Measurements from ENCODE around the gene CNIH2. TPM values are rescaled to one million over a fixed set of nuclear protein-coding genes. Genes with fewer than 3 reads are reported as not detected.
A peak's percentile ranks its signal among the peaks of the same experiment; 100 is the strongest.

CNIH2 gene
- total and polyA plus RNA-seq, 9 of the 15 experiments (the other 6 are each of a cell fraction or from before 2014, with no cell fraction given): 0.26 to 0.89 (median 0.40) TPM; not detected in 4

- TF ChIP-seq ZNF318 (IDR thresholded peaks at IDR 0.05; ENCODE audit: borderline replicate concordance in 1 of 2, low read depth in 1 of 2): no peak
- TF ChIP-seq PCBP1 (IDR thresholded peaks at IDR 0.05; ENCODE audit: low read depth, low read length, poor library complexity, severe bottlenecking): no peak
- TF ChIP-seq, protein P1, sequence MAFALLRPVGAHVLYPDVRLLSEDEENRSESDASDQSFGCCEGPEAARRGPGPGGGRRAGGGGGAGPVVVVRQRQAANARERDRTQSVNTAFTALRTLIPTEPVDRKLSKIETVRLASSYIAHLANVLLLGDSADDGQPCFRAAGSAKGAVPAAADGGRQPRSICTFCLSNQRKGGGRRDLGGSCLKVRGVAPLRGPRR (CRISPR knock-in tag; IDR thresholded peaks at IDR 0.05): no peak
- no peak for TF ChIP-seq SRSF1 (IDR thresholded peaks at IDR 0.05; ENCODE audit: low read depth, low read length)
- peak; percentile 58 for TF ChIP-seq TBP (optimal IDR thresholded peaks at IDR 0.05; ENCODE audit: low read depth, low read length)
- peak; percentile 39; the same call in 1 of the 2 replicates for TF ChIP-seq CHD2 (IDR thresholded peaks at IDR 0.05; ENCODE audit: low read depth, low read length)
- TF ChIP-seq, protein P2, sequence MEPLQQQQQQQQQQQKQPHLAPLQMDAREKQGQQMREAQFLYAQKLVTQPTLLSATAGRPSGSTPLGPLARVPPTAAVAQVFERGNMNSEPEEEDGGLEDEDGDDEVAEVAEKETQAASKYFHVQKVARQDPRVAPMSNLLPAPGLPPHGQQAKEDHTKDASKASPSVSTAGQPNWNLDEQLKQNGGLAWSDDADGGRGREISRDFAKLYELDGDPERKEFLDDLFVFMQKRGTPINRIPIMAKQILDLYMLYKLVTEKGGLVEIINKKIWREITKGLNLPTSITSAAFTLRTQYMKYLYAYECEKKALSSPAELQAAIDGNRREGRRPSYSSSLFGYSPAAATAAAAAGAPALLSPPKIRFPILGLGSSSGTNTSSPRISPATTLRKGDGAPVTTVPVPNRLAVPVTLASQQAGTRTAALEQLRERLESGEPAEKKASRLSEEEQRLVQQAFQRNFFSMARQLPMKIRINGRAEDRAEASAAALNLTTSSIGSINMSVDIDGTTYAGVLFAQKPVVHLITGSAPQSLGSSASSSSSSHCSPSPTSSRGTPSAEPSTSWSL (CRISPR knock-in tag; IDR thresholded peaks at IDR 0.05; ENCODE audit: borderline replicate concordance): no peak
- no peak for TF ChIP-seq POLR2AphosphoS2 (IDR thresholded peaks at IDR 0.05; ENCODE audit: low read length)
- TF ChIP-seq, protein P3, sequence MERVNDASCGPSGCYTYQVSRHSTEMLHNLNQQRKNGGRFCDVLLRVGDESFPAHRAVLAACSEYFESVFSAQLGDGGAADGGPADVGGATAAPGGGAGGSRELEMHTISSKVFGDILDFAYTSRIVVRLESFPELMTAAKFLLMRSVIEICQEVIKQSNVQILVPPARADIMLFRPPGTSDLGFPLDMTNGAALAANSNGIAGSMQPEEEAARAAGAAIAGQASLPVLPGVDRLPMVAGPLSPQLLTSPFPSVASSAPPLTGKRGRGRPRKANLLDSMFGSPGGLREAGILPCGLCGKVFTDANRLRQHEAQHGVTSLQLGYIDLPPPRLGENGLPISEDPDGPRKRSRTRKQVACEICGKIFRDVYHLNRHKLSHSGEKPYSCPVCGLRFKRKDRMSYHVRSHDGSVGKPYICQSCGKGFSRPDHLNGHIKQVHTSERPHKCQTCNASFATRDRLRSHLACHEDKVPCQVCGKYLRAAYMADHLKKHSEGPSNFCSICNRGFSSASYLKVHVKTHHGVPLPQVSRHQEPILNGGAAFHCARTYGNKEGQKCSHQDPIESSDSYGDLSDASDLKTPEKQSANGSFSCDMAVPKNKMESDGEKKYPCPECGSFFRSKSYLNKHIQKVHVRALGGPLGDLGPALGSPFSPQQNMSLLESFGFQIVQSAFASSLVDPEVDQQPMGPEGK (CRISPR knock-in tag; IDR thresholded peaks at IDR 0.05; ENCODE audit: borderline replicate concordance): no peak
- TF ChIP-seq NBN (IDR thresholded peaks at IDR 0.05; ENCODE audit: low read depth): no peak
- TF ChIP-seq COPS2 (conservative IDR thresholded peaks at IDR 0.05): no peak
- TF ChIP-seq RBM17 (IDR thresholded peaks at IDR 0.05; ENCODE audit: borderline replicate concordance, low read depth, low read length): no peak
- no peak; a peak in 2 of 4 replicates for TF ChIP-seq SIN3A (IDR thresholded peaks at IDR 0.05; ENCODE audit: borderline replicate concordance in 2 of 2, control insufficient read depth in 1 of 2, low read depth in 2 of 2, low read length in 2 of 2)
- TF ChIP-seq ZBTB1 (CRISPR knock-in tag; IDR thresholded peaks at IDR 0.05; ENCODE audit: borderline replicate concordance, low read depth): no peak
Measured at GRCh38 chr11:66268244-66268951, 9.6 kb upstream of the CNIH2 start, which contains the start of gene RAB1B (continued).

Measured in K562 (cell line).